Calu3 (cell line): ENCODE data around the gene MYO1H. TPM values are rescaled to one million over a fixed set of nuclear protein-coding genes. Genes with fewer than 3 reads are reported as not detected.

Experiments used
- BruUV-seq: library from RNA; stranded (reverse); fragments of 400-500 nt; replicated peaks from 2 replicates; lab custom pipeline; 2021; lab: Mats Ljungman, UMichigan
- CTCF ChIA-PET: fragments of 300-600 bp; sonication (Branson Sonifier 250); formaldehyde crosslinking; loops from one replicate; lab custom pipeline; 2022; ENCODE audit warnings: antibody characterized with exemption; lab: Charles Lee
- DNase-seq: peaks from one replicate; pipeline ENCODE4 v3.0.0; 2022
- H3K27ac Mint-ChIP-seq: one replicate; pipeline ENCODE4 v1.8.0; 2022; ENCODE audit warnings: mixed read lengths; ENCODE audit not compliant: unreplicated experiment
- H3K27me3 Mint-ChIP-seq: one replicate; pipeline ENCODE4 v1.8.0; 2022; ENCODE audit warnings: mixed read lengths; ENCODE audit not compliant: unreplicated experiment
- H3K36me3 Mint-ChIP-seq: one replicate; pipeline ENCODE4 v1.8.0; 2022; ENCODE audit warnings: mild to moderate bottlenecking, moderate library complexity, mixed read lengths; ENCODE audit not compliant: insufficient read depth, unreplicated experiment
- H3K4me1 Mint-ChIP-seq: one replicate; pipeline ENCODE4 v1.8.0; 2022; ENCODE audit warnings: mild to moderate bottlenecking, low read depth, mixed read lengths; ENCODE audit not compliant: unreplicated experiment
- H3K4me3 Mint-ChIP-seq: one replicate; pipeline ENCODE4 v1.8.0; 2022; ENCODE audit warnings: mild to moderate bottlenecking, low read depth, moderate library complexity, mixed read lengths; ENCODE audit not compliant: unreplicated experiment
- H3K9me3 Mint-ChIP-seq: one replicate; pipeline ENCODE4 v1.8.0; 2022; ENCODE audit warnings: low read depth, mixed read lengths; ENCODE audit not compliant: unreplicated experiment
- CTCF ChIP-seq: fragments of 200-600 bp; IDR thresholded peaks from one replicate; pipeline ENCODE4 v1.8.0; 2022; ENCODE audit warnings: antibody characterized with exemption; ENCODE audit not compliant: unreplicated experiment
- intact Hi-C: fragments of 100-400 bp; cut with micrococcal nuclease; formaldehyde crosslinking; loops from one replicate; pipeline ENCODE4 v1.10.0; 2022; ENCODE audit not compliant: unreplicated experiment
- total RNA-seq: library from RNA; stranded (reverse); gene quantifications from 2 replicates; pipeline ENCODE4 v1.2.3, GENCODE V29; 2022

MYO1H gene
- total RNA-seq, 1 experiment from 2014 or later = not detected

DNA sequence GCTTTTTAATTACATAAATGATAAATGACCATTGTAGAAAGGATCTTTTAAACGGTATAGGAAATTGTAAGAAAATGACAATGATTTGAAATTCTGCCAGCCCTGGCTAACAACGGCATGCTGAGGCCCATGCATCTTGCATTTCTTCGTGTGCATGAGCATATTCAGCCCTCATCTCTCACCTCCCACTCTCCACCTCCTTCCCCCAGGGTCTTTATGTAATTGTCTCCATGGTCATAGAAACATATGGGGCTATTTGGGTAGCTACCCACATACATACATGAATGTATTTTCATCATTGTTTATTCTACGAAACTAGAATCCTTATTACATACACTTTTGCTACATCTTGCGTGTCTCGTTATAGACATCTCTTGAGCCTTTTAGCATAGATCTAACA lies 4.5 kb downstream of the MYO1H start:
- Mint-ChIP-seq H3K9me3 (no peaks in the 10 kb centered on the region), H3K27me3 (peaks cover 72% of the 10 kb centered on the region), H3K27ac (no peak overlapping the region), H3K36me3 (no peaks in the 10 kb centered on the region), H3K4me3 (no peak overlapping the region), H3K4me1 (no peaks in the 10 kb centered on the region)
- BruUV-seq = no TSS peak
- DNase-seq = no peak
- no peak for TF ChIP-seq CTCF
- CTCF ChIA-PET = no interaction called here
- intact Hi-C loops = no loop called here

DNA sequence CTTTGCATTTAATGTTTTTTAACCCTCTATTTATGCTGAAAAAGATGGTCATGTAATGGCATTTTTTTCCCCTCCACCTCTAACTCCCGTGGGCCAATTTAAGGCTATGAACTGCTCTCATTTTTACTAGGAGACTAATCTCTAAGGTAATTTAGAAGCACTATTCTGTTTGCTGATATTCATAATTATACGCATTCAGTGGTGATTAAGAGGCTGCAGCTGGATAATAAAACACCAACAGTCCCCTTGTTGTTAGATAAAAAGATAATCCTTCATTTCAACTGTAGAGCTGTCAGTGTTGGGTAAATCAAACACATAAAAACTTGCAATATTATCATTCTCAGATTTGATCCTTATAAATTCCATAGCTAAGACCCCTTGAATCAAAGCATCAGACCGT lies 8.9 kb downstream of the MYO1H start:
- intact Hi-C loops = no loop called here
- CTCF ChIA-PET = interaction anchor here (1.5 kb wide), 1 partner anchor 29 kb away, joined by 3 read pairs; no protein-coding TSS in a partner anchor
- Mint-ChIP-seq H3K4me3 (no peak overlapping the region), H3K27ac (no peak overlapping the region), H3K27me3 (peaks cover 82% of the 10 kb centered on the region), H3K36me3 (no peaks in the 10 kb centered on the region), H3K9me3 (no peaks in the 10 kb centered on the region), H3K4me1 (no peaks in the 10 kb centered on the region)
- no peak for DNase-seq
- no peak for TF ChIP-seq CTCF
- no TSS peak for BruUV-seq

- CTCF ChIA-PET = interaction anchor here (1.5 kb wide), 1 partner anchor 28 kb away, joined by 3 read pairs; no protein-coding TSS in a partner anchor
- no peak for TF ChIP-seq CTCF
- intact Hi-C loops = no loop called here
- Mint-ChIP-seq H3K4me3 (no peak overlapping the region), H3K27me3 (peaks cover 83% of the 10 kb centered on the region), H3K36me3 (no peaks in the 10 kb centered on the region), H3K27ac (no peak overlapping the region), H3K4me1 (no peaks in the 10 kb centered on the region), H3K9me3 (no peaks in the 10 kb centered on the region)
- BruUV-seq = no TSS peak
- DNase-seq = no peak
Observed at GRCh38 chr12:109357032-109357431, 9.3 kb downstream of the MYO1H start.

DNA sequence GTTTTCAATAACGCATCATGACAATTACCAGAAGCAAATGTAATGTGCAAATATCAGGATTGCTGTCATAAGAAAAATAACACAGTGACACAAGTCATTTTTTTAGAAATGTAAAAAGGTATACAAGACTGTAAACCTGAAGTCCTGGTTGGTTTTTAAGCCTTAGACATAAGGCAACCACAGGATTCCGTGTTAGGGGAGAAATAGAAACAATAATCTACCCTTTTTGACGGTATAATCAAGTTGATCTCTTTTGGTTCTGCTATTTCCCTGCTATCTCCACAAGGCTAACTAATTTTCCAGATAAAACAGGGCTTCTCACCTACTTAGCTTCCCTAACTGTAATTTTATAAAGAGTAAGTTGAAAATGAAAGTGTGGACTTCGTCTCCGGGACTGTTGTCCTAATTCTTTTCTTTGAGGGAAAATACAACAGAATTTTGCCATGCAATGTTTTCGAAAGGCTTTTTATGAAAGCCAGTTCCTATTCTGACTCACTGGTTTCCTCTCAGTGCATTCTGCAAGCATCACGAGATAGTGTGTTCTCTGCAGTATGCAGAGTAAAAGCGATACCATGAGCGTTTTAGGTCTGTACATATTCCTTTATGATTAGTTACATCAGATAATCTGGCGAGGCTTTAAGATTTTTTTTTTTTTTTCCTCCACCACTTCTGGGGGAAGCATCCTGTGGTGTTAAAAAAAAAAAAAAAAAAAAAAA lies 10.6 kb downstream of the MYO1H start:
- Mint-ChIP-seq H3K4me1 (no peaks in the 10 kb centered on the region), H3K27me3 (peaks cover 85% of the 10 kb centered on the region), H3K4me3 (no peak overlapping the region), H3K9me3 (no peaks in the 10 kb centered on the region), H3K36me3 (no peaks in the 10 kb centered on the region), H3K27ac (no peak overlapping the region)
- TF ChIP-seq CTCF = no peak
- no TSS peak for BruUV-seq
- intact Hi-C loops = no loop called here
- DNase-seq = no peak
- CTCF ChIA-PET = interaction anchor here (1.5 kb wide), 1 partner anchor 27 kb away, joined by 3 read pairs; no protein-coding TSS in a partner anchor
